ENCODE results near the gene PIK3AP1. TPM values are rescaled to one million over a fixed set of nuclear protein-coding genes. Genes with fewer than 3 reads are reported as not detected.

PIK3AP1 gene
- total and polyA plus RNA-seq, 2 of the 8 experiments (the other 6 are each of a cell fraction or from before 2014, with no cell fraction given) = 1.9 to 4.5 TPM

DNA sequence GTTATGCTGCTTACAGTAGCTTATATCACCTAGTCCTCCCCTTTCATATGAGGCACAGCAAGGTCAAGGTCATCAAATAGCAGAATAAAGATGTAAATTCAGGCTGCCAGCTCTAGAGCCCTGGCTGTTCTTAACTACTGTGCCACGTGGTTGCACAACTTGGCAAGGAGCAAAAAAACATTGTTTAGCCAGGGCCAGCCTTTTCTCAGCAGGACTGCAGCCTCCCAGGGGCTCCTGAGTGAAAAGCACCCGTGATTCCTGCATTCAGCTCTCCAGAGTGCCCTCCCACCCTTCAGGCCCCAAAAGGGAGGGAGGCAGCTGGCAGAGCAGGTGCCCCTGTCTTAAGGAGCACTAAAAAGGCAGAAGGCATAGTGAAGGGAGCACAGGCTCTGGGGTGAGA lies 101.7 kb downstream of the PIK3AP1 start:
- Histone ChIP-seq H2AFZ (ENCODE audit: low read length) (no peak overlapping the region), H2BK120ac (replicated peaks; ENCODE audit: low read depth, low read length) (no peak overlapping the region), H3K9ac (replicated peaks in 1 of 4; ENCODE audit: extremely low read depth in 1 of 4, low read depth in 3 of 4, low read length in 3 of 4) (no peak overlapping the region), H2BK20ac (ENCODE audit: low read length) (no peak overlapping the region), H3K79me1 (ENCODE audit: low read depth, low read length) (no peaks in the 10 kb centered on the region), H3K36me3 (ENCODE audit: control insufficient read depth in 2 of 4, insufficient read depth in 4 of 4, low read length in 3 of 4) (no peaks in the 10 kb centered on the region), H2BK12ac (ENCODE audit: low read depth, low read length) (no peak overlapping the region), H3K4me1 (replicated peaks in 1 of 4; ENCODE audit: control insufficient read depth in 3 of 4, insufficient read depth in 4 of 4, low read length in 3 of 4) (peaks cover 0 to 4% (median 0%) of the 10 kb centered on the region in 4 experiments; a peak in 2 of 7 replicates), H4K91ac (replicated peaks; ENCODE audit: insufficient read length, low read length) (no peak overlapping the region), H2AK5ac (ENCODE audit: low read depth, low read length) (no peak overlapping the region), H3K27me3 (replicated peaks in 1 of 4; ENCODE audit: control insufficient read depth in 3 of 4, extremely low read depth in 1 of 4, insufficient read depth in 3 of 4, low read length in 3 of 4) (no peaks in the 10 kb centered on the region), H4K20me1 (replicated peaks in 1 of 2; ENCODE audit: control insufficient read depth in 1 of 2, insufficient read depth in 2 of 2, low read length in 2 of 2) (no peaks in the 10 kb centered on the region), H3K9me3 (ENCODE audit: insufficient read depth in 2 of 2, low read depth in 1 of 2, low read length in 1 of 2) (no peaks in the 10 kb centered on the region), H4K8ac (ENCODE audit: extremely low read depth, insufficient read depth, low read length) (no peak overlapping the region), H2BK15ac (ENCODE audit: low read length) (no peak overlapping the region), H3K79me2 (ENCODE audit: control insufficient read depth in 1 of 2, insufficient read depth in 2 of 2, low read length in 2 of 2) (no peaks in the 10 kb centered on the region), H3K27ac (ENCODE audit: low read depth, low read length) (no peak overlapping the region), H3K14ac (ENCODE audit: insufficient read length) (no peak overlapping the region), H3K23ac (ENCODE audit: insufficient read length) (no peak overlapping the region), H3K4me2 (ENCODE audit: insufficient read depth in 1 of 2, low read depth in 2 of 2, low read length in 2 of 2) (no peak overlapping the region), H3K23me2 (ENCODE audit: low read depth, low read length) (no peaks in the 10 kb centered on the region), H3K18ac (ENCODE audit: extremely low read depth, low read length) (no peak overlapping the region), H2BK5ac (ENCODE audit: low read depth, low read length) (no peak overlapping the region), H3K56ac (replicated peaks; ENCODE audit: insufficient read length, low read depth, low read length) (no peak overlapping the region), H4K5ac (ENCODE audit: insufficient read length, low read depth, low read length) (no peak overlapping the region), H3K4ac (replicated peaks; ENCODE audit: insufficient read length, low read depth, low read length) (no peak overlapping the region), H3K4me3 (ENCODE audit: extremely low read depth in 1 of 4, insufficient read depth in 2 of 4, low read depth in 3 of 4, low read length in 4 of 4) (no peak overlapping the region)
- WGBS, 2 experiments (ENCODE audit: extremely low coverage in 1 of 2, insufficient coverage in 1 of 2, insufficient read length in 1 of 2, insufficient replicate concordance in 2 of 2, low coverage in 1 of 2, low lambda C conversion rate in 2 of 2, missing lambda C conversion rate in 1 of 2) = 62% methylated on average over 2 of the region's 2 CpGs; no CpG with 5 or more reads in 1 of the 2 experiments
- ChIA-PET CTCF (ENCODE audit: partially characterized antibody) (interaction anchor here (0.6 to 3.2 kb wide), 8 partner anchors 10 to 597 kb away, joined by 3 to 13 read pairs (median 4); no protein-coding TSS in a partner anchor), POLR2A (ENCODE audit: partially characterized antibody) (no interaction called here)
- TF ChIP-seq CEBPB (IDR thresholded peaks at IDR 0.05; ENCODE audit: low read depth, low read length) (0 out of 2 replicates have a peak, but pooled peaks have one; percentile 22), SUZ12 (IDR thresholded peaks at IDR 0.05; ENCODE audit: low read length) (no peak), RAD21 (IDR thresholded peaks at IDR 0.05 in 1 of 2, conservative IDR thresholded peaks at IDR 0.05 in 1 of 2; ENCODE audit: low read depth in 2 of 2, low read length in 2 of 2) (no peak), BACH1 (IDR thresholded peaks at IDR 0.05; ENCODE audit: low read length) (no peak)
- DNase-seq (ENCODE audit: low read depth in 1 of 2, low spot score in 2 of 2) = no peak
- no peak for FAIRE-seq

All from H1 (cell line).